HG03354 (cell line): Measurements from ENCODE around the gene SHMT1.
"Not testable (repeated sequence)": the region's sequence is repeated elsewhere in the genome, so short reads cannot be mapped to it uniquely, and the experiment has no call there.

ENCODE experiments used
- ATAC-seq: cut with Tn5 transposase; IDR thresholded peaks from one replicate; pipeline ENCODE4 v1.9.1; 2021; ENCODE audit warnings: mild to moderate bottlenecking; ENCODE audit not compliant: unreplicated experiment, poor library complexity, severe bottlenecking

Gene SHMT1

DNA sequence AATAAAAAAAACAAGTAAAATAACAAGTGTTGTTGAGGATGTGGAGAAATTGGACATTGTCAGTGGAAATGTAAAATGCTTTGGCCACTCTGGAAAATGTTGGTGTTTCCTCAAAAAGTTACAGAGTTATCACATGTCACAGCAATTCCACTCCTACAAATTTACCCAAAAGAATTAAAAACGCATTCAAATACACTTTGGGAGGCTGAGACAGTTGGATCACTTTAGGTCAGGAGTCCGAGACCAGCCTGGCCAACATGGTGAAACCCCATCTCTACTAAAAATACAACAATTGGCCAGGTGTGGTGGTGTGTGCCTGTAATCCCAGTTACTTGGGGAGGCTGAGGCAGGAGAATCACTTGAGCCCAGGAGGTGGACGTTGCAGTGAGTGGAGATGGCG lies 54.1 kb downstream of the SHMT1 start:
- no peak for ATAC-seq

DNA sequence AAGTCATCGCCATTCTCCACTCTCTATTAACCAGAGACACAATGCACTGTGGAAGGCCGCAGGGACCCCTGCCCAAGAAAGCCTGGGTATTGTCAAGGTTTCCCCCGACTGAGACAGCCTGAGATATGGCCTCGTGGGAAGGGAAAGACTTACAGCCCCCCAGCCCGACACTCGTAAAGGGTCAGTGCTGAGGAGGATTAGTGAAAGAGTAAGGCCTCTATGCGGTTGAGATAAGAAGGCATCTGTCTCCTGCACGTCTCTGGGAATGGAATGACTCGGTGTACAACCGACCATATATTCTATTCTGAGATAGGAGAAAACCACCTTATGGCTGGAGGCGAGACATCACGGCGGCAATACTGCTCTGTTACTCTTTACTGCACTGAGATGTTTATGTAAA lies 60.1 kb downstream of the SHMT1 start:
- not testable (repeated sequence) for ATAC-seq

DNA sequence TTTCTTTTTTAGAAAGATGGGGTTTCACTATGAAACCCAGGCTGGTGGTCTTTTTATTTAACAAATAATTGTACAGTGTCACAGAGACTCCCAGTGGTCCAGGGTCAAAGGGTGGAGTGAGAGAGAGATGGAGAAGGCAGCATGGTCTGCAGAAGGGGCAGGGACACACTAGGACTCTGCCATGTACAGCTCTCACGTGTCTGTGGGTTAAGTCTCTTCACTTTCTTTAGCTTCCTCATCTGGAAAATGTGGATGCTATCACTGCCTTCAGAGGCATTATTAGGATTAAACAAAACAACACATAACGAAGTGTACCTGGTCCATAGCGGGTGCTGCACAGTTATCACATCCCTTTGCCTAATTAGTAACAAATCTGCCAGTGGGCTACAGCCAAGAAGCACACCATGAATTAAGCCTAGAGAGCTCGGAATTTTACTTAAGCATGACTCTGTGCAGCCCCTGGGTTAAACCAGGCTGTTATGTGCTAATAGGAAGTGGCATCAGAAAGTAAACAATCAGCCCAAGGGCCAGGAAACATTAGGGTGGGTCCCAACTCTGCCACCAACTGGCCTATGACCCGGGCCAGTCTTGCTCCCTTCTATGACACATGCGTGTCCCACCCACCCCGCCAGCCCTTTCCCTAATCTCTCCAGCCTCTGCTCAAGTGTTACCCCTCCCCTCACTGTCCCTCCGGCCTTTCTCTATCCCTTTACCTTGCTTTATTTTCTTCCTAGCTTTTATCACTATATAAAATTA lies 62.4 kb downstream of the SHMT1 start:
- ATAC-seq, result no peak

DNA sequence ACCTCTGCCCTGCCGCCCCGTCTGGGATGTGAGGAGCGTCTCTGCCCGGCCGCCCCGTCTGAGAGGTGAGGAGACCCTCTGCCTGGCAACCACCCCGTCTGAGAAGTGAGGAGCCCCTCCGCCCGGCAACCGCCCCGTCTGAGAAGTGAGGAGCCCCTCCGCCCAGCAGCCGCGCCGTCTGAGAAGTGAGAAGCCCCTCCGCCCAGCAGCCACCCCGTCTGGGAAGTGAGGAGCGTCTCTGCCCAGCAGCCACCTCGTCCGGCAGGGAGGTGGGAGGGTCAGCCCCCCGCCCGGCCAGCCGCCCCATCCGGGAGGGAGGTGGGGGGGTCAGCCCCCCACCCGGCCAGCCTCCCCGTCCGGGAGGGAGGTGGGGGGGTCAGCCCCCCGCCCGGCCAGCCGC lies 65.3 kb downstream of the SHMT1 start:
- ATAC-seq, result not testable (repeated sequence)

DNA sequence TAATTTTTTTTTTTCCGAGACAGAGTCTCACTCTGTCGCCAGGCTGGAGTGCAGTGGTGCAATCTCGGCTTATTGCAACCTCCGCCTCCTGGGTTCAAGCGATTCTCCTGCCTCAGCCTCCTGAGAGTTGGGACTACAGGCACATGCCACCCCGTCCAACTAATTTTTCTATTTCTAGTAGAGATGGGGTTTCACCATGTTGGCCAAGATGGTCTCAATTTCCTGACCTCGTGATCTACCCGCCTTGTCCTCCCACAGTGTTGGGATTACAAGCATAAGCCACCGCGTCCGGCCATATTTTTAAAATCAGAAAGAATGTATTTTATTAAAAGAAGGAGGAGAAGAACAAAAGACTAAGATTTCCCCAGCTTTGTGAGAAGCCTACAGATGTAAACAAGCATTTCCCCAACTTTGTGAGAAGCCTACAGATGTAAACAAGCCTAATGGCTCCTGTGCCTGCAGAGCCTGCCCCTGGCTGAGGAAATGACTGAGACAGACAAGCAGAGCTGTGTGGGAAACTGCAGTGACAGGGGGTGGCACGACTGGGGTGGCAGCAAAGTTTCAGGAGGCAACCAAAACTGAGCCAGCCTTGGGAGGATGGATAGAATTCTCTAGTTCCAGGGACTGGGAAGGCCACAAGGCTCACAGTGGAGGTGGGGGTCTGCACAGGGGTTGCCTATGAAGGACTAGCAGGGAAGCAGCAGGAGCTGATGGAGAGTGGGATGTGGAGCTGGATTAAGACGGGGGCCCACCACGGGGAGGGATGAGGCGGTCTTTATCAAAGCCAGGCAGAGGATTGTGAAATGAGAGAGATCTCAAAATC lies 71.4 kb downstream of the SHMT1 start:
- ATAC-seq, result no peak

GRCh38 chr17:18285296-18285695 lies 78.1 kb downstream of the SHMT1 start:
- ATAC-seq, result no peak

DNA sequence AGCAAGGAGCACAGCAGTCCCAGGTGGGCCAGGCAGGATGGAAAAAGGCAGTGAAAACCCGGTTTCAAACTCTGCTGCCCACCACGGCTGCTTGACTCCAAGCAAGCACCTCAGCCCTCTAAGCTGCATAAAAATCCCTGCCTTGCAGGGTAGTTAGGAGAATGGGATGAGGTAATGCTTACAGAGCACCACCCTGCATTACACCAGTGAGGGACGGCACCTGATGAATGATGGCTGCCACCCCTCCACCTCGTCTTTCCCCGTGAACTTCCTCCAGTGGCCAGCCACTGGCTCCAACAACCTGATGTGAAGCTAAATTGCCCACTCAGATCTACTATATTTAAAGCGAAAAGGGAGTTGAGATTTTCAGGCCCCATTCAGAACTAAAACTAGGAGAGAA lies 81.6 kb downstream of the SHMT1 start:
- no peak for ATAC-seq

- no peak for ATAC-seq
These were observed 82.5 kb downstream of the SHMT1 start for GRCh38 chr17:18280766-18281371.

GRCh38 chr17:18280249-18280648 lies 83.1 kb downstream of the SHMT1 start:
- no peak for ATAC-seq

- ATAC-seq, result no peak
These were observed 84.5 kb downstream of the SHMT1 start for GRCh38 chr17:18278867-18279266.
